Amniotic epithelial cell (primary cell): ENCODE measurements around the gene BRMS1.

Source experiments
- DNase-seq: peaks from one replicate; pipeline ENCODE4 v3.0.0-alpha.2; 2010; ENCODE audit warnings: low read depth

The BRMS1 gene

GRCh38 chr11:66336234-66337102 is 8.4 kb downstream of the BRMS1 start, which contains the start of gene RIN1:
TSS of gene RIN1 (minus strand) at chr11:66336434. CDS start at chr11:66336402, 32 bp downstream.
- DNase-seq = peak; percentile 99

DNA sequence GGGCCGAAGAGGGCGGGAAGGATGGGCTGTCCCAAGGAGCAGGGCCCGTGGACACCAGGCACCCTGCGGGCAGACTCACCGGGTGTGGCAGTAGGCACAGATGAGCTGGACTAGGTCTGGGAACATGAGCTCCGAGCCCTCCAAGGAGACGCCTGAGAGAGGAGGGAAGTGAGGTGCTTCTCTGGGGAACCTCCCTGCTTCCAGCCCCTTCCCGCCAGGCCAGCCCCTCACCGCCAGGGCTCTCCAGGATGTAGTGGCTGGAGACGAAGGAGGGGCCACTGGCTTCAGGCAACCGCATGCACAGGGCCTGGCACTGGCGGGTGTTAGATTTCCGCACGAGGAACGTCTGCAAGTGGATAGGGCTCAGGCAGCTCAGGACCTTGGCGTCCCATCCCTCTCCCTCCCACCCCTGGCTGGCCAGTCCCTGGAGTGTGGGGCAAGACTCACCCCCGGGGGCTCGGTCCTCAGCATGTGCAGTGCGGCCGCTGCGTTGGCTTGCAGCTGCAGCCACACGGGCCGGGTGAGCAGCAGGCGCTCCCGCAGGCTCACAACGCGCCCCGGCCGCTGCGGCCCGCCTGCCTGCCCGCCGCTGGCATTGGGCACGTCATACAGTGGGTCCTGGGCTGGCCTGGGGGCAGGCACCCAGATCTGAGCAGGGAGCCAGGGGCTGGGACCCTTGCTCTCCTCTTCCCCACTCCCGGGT is 9.2 kb downstream of the BRMS1 start:
- DNase-seq = peak; percentile 49

- DNase-seq = no peak
Measured at GRCh38 chr11:66334605-66335442, 10.1 kb downstream of the BRMS1 start.

DNA sequence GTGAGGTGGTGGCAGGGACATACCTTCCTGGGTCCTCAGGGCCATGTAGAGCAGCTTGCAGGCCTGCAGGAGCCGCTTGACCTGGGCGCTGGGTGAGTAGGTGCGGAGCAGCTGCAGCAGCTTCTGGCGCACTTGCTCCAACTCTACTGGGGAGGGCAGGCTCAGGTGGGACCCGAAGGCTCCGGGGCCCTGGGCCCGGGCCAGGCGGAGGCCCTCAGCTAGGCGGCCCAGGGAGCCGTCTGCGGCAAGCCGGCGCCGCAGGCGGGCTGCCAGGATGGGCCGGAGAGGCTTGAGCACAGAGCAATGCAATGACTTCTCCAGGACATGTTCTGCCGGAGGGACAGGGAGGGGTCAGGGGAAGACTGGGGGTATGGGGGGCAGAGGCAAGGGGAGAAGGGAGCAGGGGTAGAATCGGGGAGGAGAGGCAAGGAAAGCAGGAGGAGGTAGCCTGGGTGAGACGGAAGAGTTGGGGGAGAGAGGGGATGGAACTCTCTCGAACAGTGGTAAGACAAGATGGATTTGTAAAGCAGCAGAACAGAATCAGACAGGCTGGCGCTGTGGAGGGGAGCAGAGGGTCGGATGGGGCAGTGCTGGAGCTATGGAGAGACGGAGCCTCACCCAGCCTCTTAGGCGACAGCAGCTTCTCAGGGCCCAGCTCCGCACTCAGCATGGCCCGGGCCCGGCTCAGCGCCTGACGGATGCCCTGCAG is 10.9 kb downstream of the BRMS1 start:
- no peak for DNase-seq

DNA sequence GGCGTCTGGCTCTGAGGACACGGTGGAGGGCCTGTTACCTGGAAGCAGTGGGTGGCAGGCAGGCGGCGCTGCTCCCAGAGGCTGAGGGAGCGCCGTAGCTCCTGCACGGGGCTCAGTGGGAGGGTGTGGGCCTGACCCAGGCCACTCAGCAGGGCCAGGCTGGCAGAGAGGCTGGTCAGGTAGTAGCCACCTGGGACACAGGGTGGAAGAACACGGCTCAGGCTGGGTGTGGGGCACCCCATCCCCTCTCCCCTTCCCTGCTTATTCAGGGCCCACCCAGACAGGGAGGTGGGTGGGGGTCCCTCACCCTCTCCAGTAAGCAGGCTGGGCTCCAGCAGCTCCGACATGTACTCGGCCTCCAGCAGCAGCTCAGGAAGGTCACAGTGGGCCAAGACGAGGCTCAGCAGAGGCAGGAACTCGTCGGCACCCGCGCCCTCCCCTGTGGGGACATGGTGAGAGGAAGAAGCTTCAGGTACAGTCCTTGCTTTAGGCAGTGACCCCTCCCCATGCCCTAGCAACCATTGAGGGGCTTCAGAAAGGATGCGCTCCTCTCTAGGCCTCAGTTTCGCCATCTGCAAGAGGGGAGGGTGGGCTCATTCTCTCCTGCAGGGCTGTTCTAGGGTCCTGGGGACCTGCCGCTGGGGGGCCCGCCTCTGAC is 11.6 kb downstream of the BRMS1 start:
- no peak for DNase-seq

- DNase-seq = no peak
Measured at GRCh38 chr11:66332371-66333219, 12.3 kb downstream of the BRMS1 start.

GRCh38 chr11:66331542-66332370 is 13.1 kb downstream of the BRMS1 start:
- no peak for DNase-seq

DNA sequence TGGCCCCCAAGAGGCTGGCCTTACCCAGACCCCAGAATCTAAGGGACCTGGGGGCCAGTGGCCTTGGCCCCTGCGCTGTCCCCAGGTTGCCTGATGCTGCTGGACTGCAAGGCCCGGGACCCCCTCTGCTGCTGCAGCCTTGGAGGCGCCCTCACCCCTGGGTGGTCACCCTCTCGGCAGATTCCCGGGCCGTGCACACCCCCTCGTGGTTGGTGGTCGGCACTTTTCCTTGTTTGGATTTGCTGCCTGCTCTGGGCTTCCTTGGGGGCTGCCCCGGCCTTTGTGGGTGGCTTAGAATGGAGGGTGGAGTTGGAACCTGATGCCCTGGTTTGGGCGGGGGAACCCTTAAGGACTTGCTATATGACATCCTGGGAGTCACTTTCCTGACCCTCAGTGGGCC is 14.0 kb downstream of the BRMS1 start:
- DNase-seq = no peak

GRCh38 chr11:66329165-66329673 is 15.7 kb downstream of the BRMS1 start:
- no peak for DNase-seq

DNA sequence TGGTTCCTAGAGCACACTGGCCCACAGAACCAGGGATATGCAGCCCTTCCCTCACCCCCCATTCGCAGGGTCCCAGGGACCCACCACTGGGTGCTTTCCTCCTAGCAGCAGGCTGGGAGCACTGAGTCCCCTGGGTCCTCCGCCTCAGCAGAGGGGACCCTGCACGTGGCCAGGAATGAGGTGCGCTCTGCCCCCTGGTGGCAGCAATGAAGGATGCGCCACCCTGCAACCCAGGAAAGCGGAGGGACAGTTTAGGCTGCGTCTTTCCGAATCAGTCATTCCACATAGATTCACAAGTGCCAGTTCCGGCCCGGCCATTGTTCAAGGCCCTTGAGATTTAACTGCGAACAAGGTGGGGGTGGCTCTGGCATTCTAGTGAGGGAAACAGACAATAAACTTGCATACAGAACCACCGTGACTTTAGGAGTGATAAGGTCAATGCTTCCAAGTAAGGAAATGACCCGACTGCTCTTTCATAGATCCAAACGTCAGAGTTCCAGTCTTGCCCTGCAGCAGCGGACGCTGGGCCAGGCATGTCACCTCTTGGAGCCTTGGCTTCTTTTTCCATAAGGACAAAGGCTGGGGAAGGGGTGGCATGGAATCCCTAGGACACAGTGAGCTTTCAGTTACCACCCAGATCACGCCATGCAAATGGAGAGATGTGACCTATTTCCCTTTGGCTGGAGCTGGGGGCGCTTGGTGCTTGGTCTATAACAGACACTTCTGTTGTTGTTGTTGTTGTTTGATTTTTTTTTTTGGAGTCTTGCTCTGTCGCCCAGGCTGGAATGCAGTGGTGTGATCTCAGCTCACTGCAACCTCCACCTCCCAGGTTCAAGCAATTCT is 16.4 kb downstream of the BRMS1 start:
- peak; percentile 45 for DNase-seq

DNA sequence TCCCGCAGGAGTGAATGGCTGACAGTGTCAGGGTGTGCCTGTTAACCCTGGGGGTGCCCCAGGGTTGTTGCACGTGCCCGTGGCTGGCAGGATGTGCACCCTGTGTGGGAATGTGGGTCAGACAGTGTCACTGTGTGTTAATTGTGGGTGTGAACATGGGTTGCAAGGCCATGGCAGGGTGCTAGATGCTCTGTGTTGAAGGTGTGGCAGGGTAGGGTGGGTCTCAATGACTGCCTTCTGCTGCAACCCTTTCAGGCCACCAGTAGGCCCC is 16.9 kb downstream of the BRMS1 start:
- DNase-seq = no peak

DNA sequence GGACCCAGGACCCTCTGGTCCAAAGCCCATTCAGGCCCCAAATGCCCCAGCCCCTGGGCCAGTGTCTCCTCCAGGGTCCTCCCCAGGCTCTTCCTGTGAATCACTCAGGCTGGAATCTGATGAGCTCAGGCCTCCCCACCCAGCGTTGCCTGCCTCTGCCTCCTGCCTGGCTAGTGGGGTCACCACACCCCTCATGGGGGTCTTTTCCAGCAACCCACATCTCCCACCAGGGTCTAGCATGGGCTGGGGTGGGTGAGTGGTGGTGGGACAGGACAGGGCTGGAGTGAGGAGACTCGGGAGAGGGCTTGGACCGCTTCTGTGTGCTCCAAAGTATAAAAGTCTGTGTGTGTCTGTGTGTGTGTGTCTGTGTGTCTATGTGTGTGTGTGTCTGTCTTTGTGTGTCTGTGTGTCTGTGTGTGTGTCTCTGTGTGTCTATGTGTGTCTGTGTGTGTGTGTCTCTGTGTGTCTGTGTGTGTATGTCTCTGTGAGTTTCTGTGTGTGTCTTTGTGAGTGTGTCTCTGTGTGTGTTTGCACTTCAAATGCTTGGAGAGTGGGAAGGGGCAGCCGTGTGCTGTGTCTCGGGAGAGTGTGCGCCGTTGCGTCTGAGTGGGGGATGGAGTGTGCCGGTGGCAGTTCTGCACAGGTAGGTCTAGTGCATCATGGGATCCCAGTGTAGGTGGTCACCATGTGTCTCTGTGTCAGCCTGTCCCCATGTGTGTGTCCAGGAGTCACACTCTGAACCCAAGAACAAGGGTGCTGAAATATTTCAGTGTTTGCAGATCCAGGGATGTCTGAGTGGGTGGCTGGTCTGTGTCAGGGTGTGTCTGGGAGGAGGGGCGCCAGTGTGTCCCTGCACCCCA is 17.5 kb downstream of the BRMS1 start:
- peak; percentile 53 for DNase-seq

DNA sequence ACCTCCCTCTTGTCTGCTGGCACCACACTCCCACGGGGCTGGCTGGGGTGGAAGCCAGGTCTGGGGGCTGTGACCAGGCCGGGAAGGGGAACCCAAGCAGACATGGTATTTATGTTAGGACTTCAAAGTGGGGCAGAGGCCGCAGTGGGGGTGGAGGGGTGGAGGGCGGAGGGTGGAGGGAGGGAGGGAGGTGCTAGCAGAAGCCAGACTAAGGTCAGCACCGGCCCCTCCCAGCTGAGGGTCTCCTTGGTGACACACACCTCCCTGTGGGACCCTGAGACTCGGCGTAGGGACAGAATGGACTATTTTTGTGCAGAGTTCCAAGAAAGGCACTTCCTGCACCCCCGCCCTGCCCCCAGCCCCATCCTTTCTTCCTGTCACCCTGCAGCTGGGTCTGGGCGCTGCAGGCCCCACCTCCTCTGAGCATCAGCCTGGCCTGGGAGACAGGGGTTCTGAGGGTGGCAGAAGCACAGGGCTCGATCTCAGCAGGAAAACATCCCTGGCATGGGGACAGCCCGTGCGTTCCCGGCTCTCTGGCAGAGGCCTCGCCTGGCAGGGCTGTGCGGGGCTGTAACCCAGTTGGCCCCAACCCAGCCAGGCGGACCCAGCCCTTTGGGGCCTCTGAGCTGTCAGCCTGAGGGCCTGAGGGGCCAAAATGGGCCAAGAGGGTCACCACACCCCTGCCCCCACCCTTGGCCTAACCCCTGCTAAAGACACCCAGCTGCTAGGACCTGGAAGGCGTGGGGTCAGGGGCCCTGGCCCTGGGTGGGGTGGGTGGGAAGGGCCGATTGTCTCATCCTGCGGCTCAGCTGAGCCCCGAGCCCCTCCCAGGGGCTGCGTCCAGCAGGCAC is 18.4 kb downstream of the BRMS1 start:
- DNase-seq = no peak

GRCh38 chr11:66325263-66325671 is 19.6 kb downstream of the BRMS1 start:
- DNase-seq = no peak

- no peak for DNase-seq
Measured at GRCh38 chr11:66324664-66325063, 20.2 kb downstream of the BRMS1 start.

GRCh38 chr11:66323684-66324083 is 21.2 kb downstream of the BRMS1 start:
- DNase-seq = no peak
